Stimulated activated CD4-positive, alpha-beta T cell treated with anti-CD3 and anti-CD28 coated beads, Interleukin-15, amount 100 ng/mL, for 24 hours (primary cell): ENCODE results near the gene MRPL9.

ENCODE experiments used
- DNase-seq: peaks from one replicate; pipeline ENCODE4 v3.0.0-alpha.2; 2020

MRPL9 gene

DNA sequence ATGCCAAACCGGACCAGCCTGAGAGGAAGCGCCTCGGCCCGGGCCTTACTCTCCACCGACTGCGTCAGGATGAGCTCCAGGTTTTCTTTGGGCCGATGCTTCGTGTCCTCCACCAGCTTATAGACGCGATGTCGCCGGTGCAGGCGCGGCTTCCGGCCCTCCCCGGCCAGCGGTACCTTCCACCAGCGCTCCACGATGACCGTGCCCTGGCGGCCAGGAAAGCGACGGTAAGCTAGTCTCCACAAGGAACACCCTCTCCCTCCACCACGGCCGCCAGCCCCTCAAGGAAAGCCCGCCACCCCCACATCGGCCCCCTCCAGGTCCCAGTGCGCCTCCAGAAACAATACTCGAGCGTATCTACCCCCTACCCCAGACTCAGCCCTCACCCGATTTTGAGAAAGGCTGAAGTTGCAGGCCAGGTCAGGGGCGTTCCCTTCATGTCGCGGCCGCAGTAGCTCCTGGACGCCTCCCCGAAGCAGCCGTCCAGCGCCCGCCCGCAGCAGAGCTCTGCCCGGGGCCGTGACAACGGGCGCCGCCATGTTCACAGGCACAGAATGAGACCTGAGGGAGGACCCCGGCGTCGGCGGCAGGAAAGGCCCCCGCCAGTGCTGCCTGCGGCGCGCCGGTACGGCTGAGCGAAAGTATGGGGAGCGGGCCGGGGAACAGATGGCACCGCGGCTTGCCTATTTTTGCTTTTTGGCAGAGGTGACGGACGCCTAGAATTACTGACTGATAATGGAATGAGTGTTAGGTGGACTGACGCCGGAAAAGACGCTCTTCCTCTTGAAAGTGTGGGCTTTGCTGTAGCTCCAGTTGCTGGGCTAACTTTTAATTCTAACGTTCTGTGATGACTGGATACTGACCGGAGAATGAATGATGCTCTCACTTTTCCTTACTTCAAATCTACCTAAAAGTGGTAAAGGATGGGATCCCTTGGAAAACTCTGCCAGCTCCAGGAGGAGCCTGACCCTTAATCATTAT, at the start of gene MRPL9:
Gene MRPL9 (minus strand): TSS at position 556 of the 981 bp plus-strand sequence. CDS start 17 bp downstream, at position 539.
- DNase-seq: peak; percentile 92

DNA sequence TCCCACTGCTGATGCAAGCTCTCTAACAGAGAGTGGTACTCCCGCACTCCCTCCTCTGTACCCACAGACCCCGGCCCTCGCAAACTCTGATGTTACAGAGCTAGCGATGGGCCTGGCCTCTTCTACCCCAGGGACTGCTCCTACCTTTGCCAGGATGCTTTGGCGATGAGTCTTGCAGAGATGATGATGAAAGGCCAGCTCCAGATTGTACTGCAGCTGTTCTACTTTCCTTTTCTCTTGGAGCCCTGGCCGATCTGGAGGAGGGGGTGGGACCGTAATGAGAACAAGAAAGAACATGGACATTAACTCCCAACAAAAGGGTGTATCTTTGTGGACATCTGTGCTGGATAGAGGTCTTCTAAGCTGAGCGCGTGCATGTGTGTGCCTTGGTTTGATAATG, 47.9 kb upstream of the MRPL9 start:
- DNase-seq: no peak

DNA sequence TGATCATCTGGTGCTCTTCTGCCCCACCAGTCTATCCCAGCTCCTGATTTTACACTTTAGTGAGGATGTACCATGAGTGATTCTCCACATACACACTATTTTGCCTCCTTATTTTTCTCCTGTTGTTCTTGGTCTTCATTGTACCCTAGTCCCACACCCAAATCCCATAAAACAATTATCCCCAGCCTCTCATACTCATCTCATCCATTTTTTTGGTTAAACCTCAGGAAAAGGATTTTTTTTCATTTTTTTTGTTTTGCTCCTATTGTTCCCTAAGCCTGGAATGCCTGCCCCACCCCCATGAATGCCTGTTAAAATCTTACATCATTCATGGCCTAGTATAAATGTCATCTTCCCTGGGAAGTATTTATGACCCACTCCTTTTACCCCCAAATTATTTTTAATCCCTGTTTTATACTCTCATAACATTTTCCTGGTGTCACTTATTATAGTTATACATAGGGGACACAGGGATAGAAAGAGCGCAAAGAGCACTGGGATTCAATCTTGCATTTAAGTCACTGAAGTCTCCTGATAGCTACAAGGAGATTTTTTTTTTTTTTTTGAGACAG, 46.8 kb upstream of the MRPL9 start:
- DNase-seq: no peak

DNA sequence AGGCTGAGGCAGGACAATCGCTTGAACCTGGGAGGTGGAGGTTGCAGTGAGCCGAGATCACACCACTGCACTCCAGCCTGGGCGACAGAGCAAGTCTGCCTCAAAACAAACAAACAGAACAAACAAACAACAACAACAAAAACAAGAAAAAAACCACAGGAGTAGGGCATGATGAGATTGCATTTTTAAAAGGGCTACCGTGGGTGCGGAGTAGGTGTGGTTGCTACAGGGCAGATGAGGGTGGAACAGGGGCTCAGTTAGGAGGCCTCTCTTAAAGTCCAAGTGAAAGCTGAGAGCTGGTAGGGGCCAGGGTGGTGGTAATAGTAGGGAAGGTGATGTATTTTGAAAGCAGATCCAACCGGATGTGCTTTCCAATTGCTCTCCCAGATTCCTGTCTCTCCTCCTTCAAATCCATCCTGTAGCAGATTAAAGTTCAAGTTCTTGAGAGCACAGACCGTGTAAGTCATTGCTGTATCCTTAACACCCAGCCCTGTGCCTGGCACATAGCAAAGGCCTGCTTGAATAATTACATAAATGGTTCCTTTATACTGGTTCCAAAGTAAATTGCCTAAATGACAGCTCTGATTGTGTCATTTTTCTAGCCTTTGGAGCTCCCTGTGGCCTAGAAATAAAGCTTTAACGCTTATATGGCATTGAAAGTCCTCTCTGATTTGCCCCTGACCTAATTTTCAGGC, 46.1 kb upstream of the MRPL9 start:
- no peak for DNase-seq

DNA sequence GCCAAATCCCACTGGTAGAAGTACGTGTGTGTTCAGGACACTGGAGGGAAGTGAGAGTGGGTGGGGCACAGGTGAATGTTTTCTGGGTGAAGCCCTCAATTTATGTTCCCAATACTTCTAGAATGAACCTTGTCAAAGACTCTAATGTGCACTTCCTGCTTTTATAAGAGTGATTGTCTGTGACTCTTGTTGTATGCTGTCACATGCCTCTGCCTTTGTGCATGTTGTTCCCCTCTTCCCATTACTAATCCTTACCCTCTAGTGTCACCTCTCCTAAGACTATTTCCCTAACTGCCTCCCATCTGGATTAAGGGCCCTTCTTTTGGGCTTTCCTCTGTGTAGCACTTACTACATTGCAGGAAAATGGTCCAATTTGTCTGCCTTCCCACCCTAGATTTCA, 44.5 kb upstream of the MRPL9 start:
- no peak for DNase-seq

DNA sequence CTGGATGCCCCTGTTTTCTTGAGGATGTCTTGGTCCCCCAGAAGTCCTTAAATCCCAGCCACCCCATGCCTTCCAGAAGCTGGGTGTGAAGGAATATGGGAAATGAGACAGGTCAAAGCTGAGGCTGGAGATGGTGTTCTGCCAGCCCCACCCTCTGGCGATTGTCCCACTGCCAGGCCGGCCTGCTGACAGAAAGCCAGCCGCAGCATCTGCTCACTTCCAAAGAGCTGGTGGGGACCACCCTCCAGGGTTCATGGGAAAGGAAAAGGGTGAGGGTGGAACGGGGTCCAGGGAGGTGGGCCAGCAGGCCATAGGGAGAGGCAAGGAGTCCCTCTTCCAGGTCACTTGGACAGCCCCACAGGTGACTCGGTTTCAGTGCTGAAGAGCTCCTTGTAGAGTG, 43.8 kb upstream of the MRPL9 start:
- DNase-seq: no peak

DNA sequence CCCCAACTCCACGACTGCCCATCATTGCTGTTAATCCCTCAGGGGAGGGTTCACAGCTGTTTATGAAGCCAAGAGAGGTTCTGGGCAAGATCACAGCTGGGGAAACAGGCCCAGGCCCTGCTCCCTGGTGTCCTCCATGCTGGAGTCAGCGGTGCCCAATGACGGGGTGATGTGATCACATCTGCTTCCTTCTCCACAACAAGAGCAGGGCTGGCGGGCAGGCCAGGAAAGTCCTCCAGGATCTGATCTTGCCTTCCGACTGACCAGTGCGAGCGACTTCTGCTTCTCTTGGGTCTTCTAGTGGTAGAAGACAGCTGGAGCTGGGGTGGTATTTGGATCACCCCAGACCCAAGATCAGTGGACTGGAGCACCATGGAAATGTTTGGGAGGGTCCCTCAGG, 42.9 kb upstream of the MRPL9 start:
- no peak for DNase-seq

DNA sequence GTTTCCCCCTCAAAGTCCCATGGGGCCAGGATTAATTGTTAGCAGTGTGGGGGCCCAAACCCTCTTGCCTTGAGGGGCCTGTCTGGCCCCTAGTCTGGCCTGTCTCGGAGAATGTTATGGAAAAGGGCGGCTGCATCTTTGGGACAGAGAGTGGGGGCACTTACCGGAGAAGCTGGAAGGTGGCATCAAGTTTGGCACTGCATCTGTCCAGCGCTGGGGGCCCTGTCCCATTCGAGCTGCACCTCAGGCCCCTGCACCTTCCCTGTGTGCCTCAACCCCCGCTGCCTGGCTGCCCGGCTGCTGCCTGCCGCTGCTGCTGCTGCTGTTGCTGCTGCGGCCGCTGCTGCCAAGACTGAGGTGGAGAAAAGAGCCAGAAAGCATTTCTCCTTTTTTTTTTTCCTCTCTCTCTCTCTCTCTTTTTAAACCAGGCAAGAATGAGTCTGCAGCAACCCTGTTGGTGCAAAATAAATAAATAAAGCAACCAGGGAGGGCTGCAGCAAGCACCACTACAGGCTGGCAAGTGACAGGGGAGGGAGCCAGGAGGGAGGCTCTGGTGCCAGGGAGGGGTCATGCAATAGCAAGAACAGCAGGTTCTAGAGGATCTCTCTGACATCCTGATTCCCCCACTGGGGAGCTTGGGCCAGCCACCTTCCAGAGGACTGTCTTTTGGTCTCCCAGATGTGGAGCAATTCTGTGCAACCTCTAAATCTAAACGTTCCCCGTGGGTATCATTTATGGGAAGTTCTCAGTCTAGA, 41.9 kb upstream of the MRPL9 start, which contains the start of gene LINGO4:
Gene LINGO4 (minus strand): TSS at position 354 of the 755 bp plus-strand sequence. CDS start 2,715 bp downstream, outside the sequence.
- no peak for DNase-seq

DNA sequence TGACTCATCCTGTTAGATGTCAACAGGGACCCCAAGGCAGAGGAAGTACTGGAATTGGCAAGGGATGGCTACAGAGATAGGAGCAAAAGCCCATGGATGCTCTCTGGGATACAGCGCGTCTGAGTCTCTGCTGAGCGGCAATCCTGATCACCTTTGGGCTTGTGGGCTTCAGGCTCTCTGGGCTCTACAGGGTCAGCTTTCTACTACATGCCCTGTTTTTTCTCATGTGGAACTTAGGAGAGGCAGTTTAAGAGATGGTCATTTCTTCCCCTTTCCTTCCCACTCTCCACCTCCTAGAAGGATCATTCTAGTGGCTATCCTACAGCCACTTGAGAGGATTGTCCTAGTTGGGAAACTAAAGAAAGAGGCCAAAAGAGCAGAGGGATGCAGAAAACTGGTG, 40.6 kb upstream of the MRPL9 start:
- DNase-seq: no peak

DNA sequence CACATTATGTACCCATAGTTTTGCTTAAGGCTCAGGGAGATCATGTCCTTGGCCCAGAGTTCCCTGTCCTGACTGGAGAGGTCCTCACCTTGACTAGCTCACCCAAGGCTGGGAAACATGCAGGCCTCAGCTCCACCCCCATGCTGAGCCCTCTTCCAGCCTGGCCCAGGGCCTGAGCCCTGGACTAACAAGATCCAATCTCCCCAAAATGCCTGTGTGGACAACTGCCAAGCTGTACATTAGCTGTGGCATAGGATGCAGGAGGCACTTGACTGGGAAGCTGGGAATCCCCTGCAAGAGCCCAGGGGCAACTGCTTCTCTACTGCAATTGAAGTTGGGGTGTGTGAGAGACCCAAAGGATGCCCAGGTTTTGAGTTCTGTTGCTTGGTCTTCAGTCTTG, 39.9 kb upstream of the MRPL9 start:
- DNase-seq: no peak

DNA sequence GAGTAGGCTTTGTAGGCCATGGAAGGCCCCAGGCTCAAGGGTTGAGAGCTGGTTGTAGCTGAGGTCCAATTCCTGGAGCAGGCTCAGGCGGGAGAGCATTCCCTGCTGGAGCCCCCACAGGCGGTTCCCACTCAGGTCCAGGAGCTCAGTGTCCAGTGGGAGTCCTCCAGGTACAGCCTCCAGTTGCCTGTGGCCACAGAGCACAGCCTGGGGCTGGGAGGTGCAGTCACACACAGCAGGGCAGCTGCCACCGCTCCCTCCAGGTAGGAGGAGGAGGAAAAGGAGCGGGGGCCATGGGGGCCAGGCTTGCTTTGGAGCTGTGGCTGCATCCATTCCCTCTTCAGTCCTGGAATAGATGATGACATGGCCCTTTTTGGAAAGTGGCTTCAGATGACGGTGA, 39.1 kb upstream of the MRPL9 start:
- DNase-seq: no peak

DNA sequence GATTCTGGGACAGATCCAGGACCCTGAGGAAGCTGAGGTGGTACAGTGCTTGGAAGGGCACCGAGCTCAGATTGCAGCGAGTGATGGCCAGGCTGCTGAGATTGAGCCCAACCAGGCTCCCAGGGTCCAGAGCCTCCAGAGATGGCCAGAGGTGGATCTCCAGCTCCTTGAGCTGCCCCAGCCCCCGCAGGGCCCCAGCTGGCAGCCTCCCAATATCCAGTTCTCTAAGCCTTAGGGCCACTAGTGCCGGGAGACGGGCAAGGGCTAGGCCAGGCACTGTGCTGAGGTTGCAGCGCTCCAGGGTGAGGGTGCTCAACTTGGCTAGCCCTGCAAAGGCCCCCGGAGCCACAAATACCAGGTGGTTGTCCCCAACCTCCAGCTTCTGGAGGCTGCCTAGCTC, 38.5 kb upstream of the MRPL9 start:
- no peak for DNase-seq

DNA sequence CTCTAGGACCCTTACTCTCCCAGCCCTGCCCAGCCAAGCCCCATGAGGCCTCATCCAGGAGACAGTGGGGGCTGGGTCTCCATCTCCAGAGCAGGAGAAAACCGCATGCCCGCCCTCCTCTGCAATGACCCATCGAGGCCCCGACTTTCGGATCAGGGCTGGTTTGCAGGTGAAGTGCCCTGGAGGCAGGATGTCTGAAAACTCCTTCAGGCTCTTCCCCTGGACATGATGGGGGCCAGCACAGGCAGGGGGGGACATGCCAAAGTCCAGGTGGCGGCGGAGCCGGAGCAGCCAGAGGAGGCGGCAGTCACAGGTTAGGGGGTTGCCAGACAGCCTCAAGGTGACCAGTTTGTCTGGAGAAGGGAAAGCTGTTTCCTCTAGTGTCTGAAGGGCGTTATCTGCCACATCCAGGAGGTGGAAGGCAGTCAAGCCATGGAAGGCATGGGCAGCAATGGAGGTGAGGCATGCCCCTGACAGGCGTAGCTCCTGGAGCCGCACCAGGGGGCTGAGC, 38.1 kb upstream of the MRPL9 start:
- no peak for DNase-seq

DNA sequence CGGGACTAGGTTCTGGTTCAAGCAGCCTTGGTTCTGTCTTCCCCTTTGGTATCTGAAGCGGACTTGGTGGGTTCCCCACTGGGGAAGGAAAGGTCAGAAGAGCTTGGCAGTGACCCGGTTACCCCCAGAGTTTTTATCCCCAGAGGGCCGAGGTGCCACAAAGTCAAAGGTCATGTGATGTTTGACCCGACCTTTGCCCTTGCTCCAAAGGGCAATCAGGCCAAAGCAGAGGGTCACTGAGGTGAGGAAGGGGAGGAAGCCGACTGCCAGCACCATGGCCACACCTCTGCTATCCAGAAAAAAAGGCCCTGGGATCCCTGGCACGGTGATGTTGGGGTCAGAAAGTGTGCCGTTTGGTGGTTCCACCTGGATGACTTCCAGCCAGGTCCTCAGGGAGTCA, 37.5 kb upstream of the MRPL9 start:
- no peak for DNase-seq

DNA sequence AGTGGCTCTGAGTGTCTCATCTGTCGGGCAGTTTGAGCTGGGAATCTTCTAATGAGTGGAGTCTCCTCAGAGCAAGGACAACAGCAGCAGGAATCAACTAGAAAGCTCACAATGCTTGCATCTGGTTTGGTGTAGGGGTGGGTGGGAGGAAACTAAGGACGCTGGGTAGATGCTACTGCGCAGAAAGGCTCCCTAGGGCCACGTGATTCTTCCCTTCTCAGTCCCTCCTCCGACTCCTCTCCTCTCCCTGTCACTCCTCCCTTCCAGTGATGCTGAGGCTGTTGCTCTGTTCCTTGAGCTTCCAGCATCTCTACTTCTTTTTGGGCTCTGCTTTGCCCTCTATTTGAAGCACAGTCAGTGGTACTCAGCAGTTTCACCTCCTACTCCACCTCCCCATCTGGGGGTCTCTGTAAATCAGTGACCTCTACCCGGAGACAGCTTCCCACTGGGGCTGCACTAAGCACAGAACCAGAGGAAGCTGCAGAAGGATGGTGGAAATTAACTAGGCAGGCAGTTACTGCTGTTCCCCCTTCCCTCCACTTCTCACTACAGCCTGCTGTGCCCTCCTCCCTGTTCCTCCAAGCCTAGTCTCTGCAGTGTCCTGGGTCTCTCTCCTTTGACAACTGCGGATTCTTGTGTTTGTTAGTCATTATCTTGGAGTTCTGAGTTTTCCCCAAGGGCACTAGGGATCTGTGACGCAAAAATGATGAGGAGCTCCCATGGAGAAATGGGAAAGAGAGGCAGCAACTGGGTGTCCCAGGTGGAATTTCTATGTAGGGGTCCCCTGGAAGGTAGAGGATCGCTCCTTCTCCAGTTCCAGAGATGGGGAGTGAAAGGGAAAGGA, 36.1 kb upstream of the MRPL9 start:
- no peak for DNase-seq

DNA sequence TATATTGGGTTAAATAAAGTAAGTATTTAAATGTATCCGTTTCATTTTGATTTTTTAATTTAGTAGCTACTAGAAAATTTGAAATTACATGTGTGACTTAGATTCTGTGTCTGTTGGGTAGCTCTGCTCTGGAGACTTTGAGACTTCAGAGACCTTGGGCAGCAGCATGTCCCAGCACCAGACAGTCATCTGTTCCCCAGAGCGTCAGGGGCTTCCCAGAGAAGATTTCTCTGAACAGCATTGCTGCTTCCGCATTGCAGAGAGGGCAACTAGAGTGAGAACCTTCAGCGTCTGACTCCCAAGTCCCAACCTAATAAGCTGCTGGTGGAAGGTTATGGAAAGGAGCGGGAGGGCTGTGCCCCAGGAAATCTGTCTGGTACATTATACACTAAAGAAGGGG, 35.3 kb upstream of the MRPL9 start:
- no peak for DNase-seq

DNA sequence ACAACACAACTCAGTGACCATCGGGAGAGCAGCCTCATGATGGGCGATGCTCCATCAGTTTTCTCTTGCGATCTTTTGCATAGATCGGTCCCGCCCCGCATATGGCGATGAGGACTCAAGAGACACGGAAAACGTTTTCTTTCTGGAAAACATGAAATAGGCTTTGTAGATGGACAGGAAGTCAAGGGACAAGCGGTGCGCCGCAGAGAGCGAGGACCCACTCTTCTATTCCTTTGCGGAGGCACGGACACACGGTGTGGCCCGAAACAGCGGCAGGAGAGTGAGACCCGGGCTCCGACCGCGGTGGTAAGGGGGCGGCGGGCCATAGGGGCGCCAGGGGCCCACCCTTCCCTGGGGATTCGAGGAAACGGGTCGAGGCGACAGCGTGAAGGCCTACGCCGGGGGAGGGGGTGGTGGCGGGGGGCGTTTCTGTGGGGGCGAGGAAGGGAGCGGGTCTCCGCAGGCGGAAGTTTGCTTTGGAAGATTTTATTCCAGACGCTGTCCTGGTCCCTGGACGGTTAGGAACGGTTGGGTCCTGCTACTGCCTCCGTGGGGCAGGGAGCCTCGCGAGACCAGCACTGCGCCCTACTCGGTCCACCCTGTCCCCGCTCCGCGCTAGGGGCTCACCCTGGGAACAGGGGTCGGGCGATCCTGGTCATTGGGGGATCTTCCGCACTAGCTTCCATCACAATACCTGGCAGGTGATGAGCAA, 27.8 kb upstream of the MRPL9 start:
- peak; percentile 20 for DNase-seq

DNA sequence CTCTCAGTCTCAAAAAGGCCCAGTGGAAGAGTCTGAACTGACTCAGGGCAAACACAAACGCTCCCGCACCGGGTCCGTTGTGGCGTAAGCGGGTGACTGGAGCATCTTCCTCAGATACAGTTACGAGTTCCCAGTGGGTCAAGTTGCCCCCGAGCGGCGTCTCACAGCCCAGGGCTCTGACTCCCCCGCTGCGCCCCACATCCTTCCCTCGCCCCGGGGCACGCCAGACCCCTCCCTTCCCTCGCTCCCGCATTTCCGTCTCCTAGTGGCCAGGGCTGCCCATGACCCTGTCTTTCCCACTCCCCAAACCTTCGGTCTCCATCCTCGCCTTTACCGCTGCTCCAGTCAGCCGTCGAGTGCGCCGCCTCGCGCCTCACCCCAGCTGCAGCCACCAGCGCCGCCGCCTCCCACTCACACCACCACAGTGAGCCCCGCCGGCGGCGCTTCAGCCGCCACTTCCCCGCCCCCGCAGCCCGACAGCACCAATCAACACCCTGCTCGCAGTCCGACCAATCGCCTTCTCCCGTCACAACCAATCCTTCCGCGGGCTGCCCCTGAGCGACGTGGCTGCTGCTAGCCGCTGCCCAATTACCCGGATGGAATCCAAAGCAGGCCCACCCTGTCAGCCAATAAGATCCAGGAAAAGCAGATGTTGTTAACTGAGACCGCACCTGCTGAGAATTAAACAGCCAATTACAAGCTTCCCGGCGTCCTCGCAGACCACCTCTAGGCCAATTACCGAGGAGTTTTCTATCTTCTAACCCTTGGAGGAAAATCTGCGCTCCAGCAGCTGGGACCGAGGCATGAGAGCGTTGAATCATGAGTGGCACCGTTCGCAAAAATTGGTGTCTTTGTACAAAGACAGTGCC, 27.0 kb upstream of the MRPL9 start, which contains the start of gene TDRKH:
Gene TDRKH (minus strand): TSS at position 430 of the 869 bp plus-strand sequence. CDS start 7,478 bp downstream, outside the sequence.
- DNase-seq: peak; percentile 99

DNA sequence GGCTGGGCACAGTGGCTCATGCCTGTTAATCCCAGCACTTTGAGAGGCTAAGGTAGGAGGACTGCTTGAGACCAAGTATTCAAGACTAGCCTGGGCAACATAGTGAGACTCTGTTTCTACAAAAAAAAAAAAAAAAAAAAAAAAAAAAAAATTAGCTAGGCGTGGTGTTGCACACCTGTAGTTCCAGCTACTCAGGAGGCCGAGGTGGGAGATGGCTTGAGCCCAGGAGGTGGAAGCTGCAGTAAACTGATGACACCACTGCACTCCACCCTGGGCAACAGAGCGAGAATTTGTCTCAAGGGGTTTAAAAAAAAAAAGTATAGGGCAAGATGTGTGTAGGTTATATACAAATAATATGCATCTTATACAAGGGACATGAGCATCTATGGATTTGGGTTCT, 24.4 kb upstream of the MRPL9 start:
- DNase-seq: no peak

DNA sequence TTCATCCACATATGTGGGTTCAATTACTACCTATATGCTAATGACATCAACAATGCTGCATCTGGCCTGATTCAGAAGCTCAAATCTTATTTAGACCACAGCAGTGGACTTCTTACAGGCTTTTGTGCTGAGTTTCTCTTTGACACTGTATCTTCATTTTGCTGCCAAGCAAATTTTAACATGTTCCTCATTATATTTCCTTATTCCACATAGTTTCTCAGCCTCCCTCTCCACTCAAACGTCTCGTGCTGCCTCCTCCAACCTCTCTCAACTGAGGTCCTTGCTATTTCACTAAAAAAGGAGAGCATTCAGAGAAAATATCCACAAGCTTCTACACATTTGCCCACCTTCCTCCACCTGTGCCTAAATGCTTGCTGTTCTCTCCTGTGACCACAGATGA, 20.5 kb upstream of the MRPL9 start:
- no peak for DNase-seq
